GM21717 (cell line): ENCODE results near the gene SERGEF.
"Not testable (repeated sequence)": the region's sequence is repeated elsewhere in the genome, so short reads cannot be mapped to it uniquely, and the experiment has no call there.

Source experiments
- ATAC-seq: cut with Tn5 transposase; IDR thresholded peaks from one replicate; pipeline ENCODE4 v1.9.1; 2021; ENCODE audit warnings: mild to moderate bottlenecking, moderate library complexity; ENCODE audit not compliant: unreplicated experiment

Gene SERGEF

GRCh38 chr11:17917556-17917955, 95.3 kb downstream of the SERGEF start:
- no peak for ATAC-seq

GRCh38 chr11:17915500-17916143, 97.2 kb downstream of the SERGEF start:
- ATAC-seq = no peak

GRCh38 chr11:17914957-17915356, 97.9 kb downstream of the SERGEF start:
- ATAC-seq = no peak

GRCh38 chr11:17907046-17907445, 105.8 kb downstream of the SERGEF start:
- ATAC-seq = no peak

GRCh38 chr11:17906436-17906835, 106.4 kb downstream of the SERGEF start:
- ATAC-seq = no peak

GRCh38 chr11:17905477-17905876, 107.4 kb downstream of the SERGEF start:
- ATAC-seq = peak; percentile 82

GRCh38 chr11:17901481-17901880, 111.4 kb downstream of the SERGEF start:
- ATAC-seq = no peak

- ATAC-seq = no peak
These were observed 114.1 kb downstream of the SERGEF start for GRCh38 chr11:17898782-17899181.

- ATAC-seq = no peak
These were observed 114.8 kb downstream of the SERGEF start for GRCh38 chr11:17898071-17898470.

GRCh38 chr11:17897495-17897894, 115.4 kb downstream of the SERGEF start:
- no peak for ATAC-seq

- not testable (repeated sequence) for ATAC-seq
These were observed 116.2 kb downstream of the SERGEF start for GRCh38 chr11:17896496-17897151.

GRCh38 chr11:17894929-17895658, 117.8 kb downstream of the SERGEF start:
- no peak for ATAC-seq

GRCh38 chr11:17892409-17892808, 120.4 kb downstream of the SERGEF start:
- ATAC-seq = no peak

- no peak for ATAC-seq
These were observed 122.5 kb downstream of the SERGEF start for GRCh38 chr11:17890325-17890724.

GRCh38 chr11:17887779-17888178, 125.1 kb downstream of the SERGEF start:
- no peak for ATAC-seq

GRCh38 chr11:17883946-17884345, 128.9 kb downstream of the SERGEF start:
- no peak for ATAC-seq

- ATAC-seq = no peak
These were observed 129.8 kb downstream of the SERGEF start for GRCh38 chr11:17883057-17883456.

- ATAC-seq = no peak
These were observed 134.1 kb downstream of the SERGEF start for GRCh38 chr11:17878743-17879142.

- ATAC-seq = no peak
These were observed 135.0 kb downstream of the SERGEF start for GRCh38 chr11:17877886-17878285.

GRCh38 chr11:17876827-17877226, 136.0 kb downstream of the SERGEF start:
- ATAC-seq = no peak

GRCh38 chr11:17875891-17876290, 137.0 kb downstream of the SERGEF start:
- ATAC-seq = no peak

- no peak for ATAC-seq
These were observed 139.3 kb downstream of the SERGEF start for GRCh38 chr11:17873586-17873985.
